DOHH2 (cell line): ENCODE measurements around the gene PRKN.

Source experiments
- CTCF ChIP-seq: fragments of 200-600 bp; sonication (generic); IDR thresholded peaks from one replicate; pipeline ENCODE4 v1.5.1; 2014; ENCODE audit warnings: antibody characterized with exemption, mild to moderate bottlenecking, low read depth, low read length; ENCODE audit not compliant: poor library complexity, severe bottlenecking
- EZH2phosphoT487 ChIP-seq: fragments of 200-600 bp; sonication (generic); IDR thresholded peaks from 2 replicates; pipeline ENCODE4 v1.6.1; 2017; ENCODE audit warnings: borderline replicate concordance, mild to moderate bottlenecking, antibody characterized with exemption, low read length, moderate library complexity, mixed read lengths

GRCh38 chr6:162615016-162615705, 112.4 kb downstream of the PRKN start:
- TF ChIP-seq CTCF (no peak), EZH2phosphoT487 (no peak)
